ENCODE measurements around the gene CD4. TPM values are rescaled to one million over a fixed set of nuclear protein-coding genes. Genes with fewer than 3 reads are reported as not detected.
"Not testable (repeated sequence)": the region's sequence is repeated elsewhere in the genome, so short reads cannot be mapped to it uniquely, and the experiment has no call there.

CD4 gene
- total RNA-seq, 2 donors from 2014 or later: 11.6 to 24.2 TPM

GRCh38 chr12:6851921-6852650 is 62.8 kb downstream of the CD4 start, which contains the start of gene USP5:
Gene USP5 (plus strand): TSS chr12:6852150. CDS start chr12:6852180, 30 bp downstream.
- intact Hi-C loops (cut with DNase I): no loop called here
- DNase-seq: peak; percentile 99
- ATAC-seq: peak; percentile 91 to 93

DNA sequence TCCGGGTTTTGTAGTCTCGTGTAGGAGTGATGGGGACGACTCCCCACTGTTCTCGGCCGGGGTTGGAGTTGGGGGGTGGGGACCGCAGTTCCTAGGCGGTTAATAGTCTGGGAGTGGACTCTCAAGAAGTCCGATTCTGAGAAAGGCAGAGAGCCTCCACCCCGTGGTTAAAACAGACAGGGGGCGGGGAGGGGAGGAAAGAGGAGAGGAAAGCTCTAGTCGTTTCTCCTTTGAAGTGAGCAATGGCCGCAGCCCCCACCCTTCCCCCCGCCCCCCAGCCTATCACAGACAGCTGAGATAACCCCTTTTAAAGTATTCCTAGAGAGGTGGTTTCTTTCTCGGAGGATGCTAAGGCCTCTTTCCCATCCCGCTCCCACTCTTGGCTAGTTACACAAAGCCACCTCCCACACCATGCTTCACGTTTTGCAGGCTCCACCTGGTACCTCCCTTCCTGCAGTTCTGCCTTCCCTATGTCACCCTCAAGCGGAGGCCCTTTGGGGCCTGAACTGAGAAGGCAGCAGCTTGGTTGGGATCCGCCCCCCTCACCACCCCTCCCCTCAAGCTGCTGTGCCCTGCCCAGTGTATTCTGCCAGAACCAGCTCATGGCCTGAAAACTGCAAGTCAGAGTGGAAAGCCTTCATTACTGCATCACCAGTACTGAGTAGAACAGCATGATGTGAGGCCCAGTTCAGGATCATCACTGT is 63.5 kb downstream of the CD4 start:
- ATAC-seq: peak in 1 of 2 donors; percentile 0

DNA sequence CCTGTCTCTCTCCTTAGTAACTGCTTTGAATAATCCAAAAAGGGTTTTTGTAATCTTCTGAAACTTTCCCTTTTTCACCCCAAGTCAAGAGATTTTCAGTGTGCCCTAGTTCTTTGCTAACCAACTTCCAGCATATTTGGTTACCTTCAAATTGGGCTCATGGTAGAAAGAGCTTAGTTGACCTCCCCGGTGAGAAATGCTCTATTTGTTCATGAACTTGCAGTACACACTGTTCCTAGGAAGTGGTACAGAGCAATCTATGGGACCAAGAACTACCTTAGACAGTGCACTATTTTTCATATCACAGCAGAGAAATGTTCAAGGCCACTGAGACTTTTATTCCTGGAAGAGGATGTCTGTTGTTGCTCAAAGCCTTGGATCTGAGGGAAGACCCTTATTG is 64.3 kb downstream of the CD4 start:
- intact Hi-C loops (cut with DNase I): no loop called here
- no peak for ATAC-seq
- no peak for DNase-seq

More for the DNA sequence above, 63.5 kb downstream of the CD4 start:
- peak; percentile 56 for DNase-seq
- intact Hi-C loops (cut with DNase I): no loop called here

GRCh38 chr12:6854036-6854435 is 64.7 kb downstream of the CD4 start:
- intact Hi-C loops (cut with DNase I): no loop called here
- DNase-seq (no peak), ATAC-seq (no peak)

GRCh38 chr12:6855322-6855721 is 66.0 kb downstream of the CD4 start:
- DNase-seq: no peak
- no peak for ATAC-seq
- intact Hi-C loops (cut with DNase I): no loop called here

DNA sequence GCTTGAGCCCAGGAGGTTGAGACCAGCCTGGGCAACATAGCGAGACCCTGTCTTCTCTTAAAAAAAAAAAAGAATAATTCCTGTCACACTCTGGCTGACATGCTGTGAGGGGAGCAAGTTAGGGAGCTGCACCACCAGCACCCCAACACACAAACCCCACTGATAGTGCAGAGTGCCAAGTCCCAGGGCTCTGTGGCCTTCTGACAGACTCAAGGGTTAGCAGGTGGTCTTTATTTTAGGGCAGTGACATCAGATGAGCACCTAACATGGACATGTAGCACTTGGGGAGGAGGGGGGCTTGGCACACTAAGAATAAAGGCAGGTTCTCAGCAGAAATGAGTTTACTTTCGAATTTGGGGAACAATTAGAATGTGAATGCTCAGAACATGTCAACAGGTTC is 69.5 kb downstream of the CD4 start:
- DNase-seq: no peak
- intact Hi-C loops (cut with DNase I): no loop called here

GRCh38 chr12:6860116-6860515 is 70.8 kb downstream of the CD4 start:
- intact Hi-C loops (cut with DNase I): no loop called here
- no peak for DNase-seq
- no peak for ATAC-seq

More for the DNA sequence above, 69.5 kb downstream of the CD4 start:
- no peak for ATAC-seq

GRCh38 chr12:6860942-6861341 is 71.6 kb downstream of the CD4 start:
- intact Hi-C loops (cut with DNase I): no loop called here
- no peak for ATAC-seq
- DNase-seq: no peak

- DNase-seq: no peak
- ATAC-seq: no peak
- intact Hi-C loops (cut with DNase I): no loop called here
Observed at GRCh38 chr12:6861391-6861790, 72.1 kb downstream of the CD4 start.

- intact Hi-C loops (cut with DNase I): no loop called here
- DNase-seq (no peak), ATAC-seq (no peak)
Observed at GRCh38 chr12:6863033-6863432, 73.7 kb downstream of the CD4 start.

DNA sequence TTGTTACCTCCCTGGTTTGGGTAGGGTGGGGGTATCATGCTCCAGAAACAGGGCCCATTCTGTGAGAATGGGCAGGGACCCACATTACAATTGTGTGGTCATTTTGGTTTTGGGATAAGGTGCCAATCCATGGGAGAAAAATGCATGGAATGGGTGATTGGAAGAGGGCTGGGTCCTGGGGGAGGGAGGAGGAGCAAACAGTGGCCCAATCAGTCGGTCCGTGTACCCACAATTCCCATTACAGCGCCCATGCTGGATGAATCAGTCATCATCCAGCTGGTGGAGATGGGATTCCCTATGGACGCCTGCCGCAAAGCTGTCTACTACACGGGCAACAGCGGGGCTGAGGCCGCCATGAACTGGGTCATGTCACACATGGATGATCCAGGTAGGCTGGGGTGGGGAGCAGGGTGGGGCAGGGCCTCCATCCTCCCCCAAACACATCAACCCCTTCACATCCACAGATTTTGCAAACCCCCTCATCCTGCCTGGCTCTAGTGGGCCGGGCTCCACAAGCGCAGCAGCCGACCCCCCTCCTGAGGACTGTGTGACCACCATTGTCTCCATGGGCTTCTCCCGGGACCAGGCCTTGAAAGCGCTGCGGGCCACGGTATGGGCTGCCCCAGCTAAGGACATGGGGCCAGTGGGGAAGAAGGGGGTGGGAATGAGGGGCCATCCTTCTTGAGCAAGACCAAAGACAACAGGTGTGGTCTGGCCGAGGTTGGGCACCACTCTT is 74.4 kb downstream of the CD4 start:
- intact Hi-C loops (cut with DNase I): no loop called here
- ATAC-seq (no peak), DNase-seq (no peak)

GRCh38 chr12:6865307-6865706 is 76.0 kb downstream of the CD4 start:
- intact Hi-C loops (cut with DNase I); DNase-seq; ATAC-seq: not testable (repeated sequence)

DNA sequence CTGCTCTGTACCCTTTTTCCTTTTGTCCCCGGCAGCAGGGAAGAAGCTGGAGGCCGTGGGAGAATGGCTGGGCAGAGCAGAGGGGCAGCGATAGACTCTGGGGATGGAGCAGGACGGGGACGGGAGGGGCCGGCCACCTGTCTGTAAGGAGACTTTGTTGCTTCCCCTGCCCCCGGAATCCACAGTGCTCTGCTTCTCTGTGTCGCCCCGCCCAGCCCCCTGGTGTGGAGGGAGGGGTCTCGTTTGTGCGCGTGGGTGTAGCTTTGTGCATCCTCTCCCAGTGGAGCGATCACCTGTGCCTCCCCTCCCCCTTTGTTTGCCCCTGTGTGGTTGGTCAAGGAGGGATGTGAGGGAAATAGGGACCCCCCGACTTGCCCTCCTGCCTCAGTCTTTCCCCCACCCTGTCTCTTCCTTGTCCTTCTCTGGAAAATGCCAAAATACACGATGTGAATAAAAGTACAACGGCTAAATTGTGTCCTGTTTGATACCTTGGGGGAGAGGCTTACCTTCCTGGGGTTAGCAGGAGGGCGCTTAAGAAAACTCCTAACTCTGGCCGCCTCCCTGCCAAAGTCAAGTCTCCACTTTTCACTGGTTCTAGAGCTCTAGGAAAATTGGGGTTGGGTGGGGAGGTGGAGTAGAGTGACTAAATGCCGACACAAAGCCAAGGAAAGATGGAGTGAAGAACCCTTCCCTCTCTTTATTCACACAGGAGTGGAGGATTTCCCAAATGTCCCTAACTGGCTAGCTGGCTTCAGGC is 77.0 kb downstream of the CD4 start:
- ATAC-seq (no peak), DNase-seq (no peak)
- intact Hi-C loops (cut with DNase I): no loop called here

- intact Hi-C loops (cut with DNase I): no loop called here
- ATAC-seq (peak; percentile 5 to 23), DNase-seq (no peak)
Observed at GRCh38 chr12:6866920-6867412, 77.6 kb downstream of the CD4 start.

GRCh38 chr12:6867413-6868210 is 78.3 kb downstream of the CD4 start, which contains the start of gene TPI1:
Gene TPI1 (plus strand): TSS chr12:6867531. CDS start chr12:6867567, 36 bp downstream.
- ATAC-seq (peak; percentile 87 to 92), DNase-seq (peak; percentile 88)
- intact Hi-C loops (cut with DNase I): no loop called here

DNA sequence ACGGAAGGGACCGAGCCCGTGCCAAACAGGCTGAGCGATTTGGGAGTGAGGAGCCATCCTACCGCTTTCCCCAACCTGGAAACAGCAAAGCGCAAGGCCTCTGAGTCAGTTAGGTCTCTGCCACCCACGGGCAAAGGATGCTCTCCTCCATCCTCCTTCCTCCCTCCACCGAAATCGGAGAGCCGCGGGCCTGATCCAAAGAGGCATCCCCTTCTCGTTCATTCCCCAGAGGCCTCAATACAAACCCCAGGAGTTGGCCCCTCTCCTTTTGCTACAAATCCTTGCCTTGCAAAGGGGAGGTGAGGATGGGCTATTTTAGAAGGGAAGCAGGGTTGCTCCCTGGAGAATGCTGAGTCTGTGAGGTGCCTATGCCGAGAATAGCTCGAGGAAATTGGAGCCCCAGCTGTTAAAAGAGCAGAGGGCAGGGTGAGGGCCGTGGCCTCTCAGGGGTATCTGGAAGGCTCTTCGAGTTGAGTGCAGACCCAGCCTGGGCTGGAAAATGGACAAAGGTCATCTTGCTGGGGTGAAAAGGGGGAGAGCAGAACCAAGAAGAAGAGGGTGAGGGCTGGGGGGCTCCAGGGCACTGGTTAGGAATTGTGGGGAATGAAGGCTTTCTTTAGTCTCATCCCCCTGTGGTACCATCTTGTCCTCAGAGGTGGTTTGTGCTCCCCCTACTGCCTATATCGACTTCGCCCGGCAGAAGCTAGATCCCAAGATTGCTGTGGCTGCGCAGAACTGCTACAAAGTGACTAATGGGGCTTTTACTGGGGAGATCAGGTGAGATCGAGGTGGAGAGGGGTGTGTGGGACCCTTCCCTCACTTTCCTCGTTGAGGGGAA is 79.1 kb downstream of the CD4 start:
- peak in 1 of 2 donors; percentile 1 for ATAC-seq
- intact Hi-C loops (cut with DNase I): no loop called here
- no peak for DNase-seq
